ENCODE results near the gene KCTD1.
A peak's percentile ranks its signal among the peaks of the same experiment; 100 is the strongest.

Gene KCTD1

GRCh38 chr18:26549263-26550094 lies 1.1 kb upstream of the KCTD1 start:
- DNase-seq (ENCODE audit: low spot score) = no peak

- peak; percentile 50 for DNase-seq (ENCODE audit: low spot score)
Observed at GRCh38 chr18:26547646-26548414, 523 bp downstream of the KCTD1 start.

DNA sequence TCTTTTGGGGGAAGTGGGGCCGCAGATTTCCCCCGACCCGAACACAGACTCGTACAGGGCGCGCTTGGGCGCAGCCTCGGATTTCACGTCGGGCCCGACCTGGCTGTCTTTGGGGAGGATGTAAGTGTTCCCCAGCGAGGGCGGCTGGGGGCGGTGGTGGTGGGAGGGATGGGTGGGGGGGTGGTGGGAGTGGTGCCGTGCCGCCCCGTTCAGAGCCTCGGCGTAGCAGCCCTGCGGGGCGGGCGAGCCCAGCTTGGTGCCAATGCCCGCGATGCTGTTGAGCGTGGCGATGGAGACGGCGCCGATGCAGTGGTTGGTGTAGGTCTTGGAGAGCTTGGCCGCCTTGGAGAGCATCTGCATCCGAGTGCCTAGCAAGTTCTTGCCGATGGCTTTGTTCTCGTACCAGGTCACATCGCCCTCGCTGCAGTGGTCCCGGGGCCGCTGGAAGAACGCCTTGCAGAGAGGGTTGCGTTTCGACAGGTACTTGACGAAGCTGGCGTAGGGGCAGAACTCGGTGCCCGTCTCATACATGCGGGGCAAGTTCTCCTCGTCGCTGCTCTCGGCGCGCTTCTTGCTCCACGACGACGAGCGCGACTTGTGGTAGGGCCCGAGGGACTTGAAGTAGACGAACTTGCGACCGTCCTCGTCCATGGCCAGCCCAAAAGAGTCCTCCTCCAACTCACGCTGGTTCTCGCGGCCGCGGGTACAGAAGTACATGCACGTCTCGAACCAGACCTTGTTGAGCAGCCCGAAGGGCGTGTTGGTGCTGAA lies 1.3 kb downstream of the KCTD1 start:
- DNase-seq (ENCODE audit: low spot score) = no peak

DNA sequence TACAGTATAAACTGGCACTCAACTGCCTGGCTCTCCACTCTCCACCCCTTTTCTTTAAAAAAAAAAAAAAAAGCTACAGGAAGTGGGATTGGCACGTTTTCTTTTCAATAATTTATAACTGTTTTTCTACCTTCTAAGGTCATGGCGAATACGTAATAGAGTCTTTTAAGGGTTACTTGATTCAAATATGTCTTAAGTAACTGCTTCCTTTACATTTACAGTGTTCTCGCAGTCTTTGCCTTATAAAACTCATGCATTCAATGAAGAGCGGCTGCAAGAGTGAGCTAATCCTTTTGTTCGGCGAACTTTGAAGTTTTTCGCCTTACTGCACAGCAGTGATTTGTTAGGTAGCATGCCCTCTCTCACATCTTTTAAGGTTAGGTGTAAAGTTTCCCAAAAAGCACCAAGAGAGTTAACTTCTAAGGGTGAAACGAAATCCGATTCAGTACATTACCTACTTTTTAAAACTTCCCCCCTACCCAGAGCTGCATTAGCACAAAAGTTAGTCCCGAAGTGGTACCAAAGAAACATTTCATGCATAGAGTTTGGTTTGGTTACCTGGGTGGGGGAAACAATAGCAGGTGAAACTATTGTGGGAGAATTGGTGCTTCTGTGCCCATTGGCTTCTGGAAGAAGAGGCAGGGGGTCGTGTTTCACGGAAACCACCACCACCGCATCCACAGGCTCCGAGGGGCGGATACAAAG lies 2.0 kb downstream of the KCTD1 start:
- no peak for DNase-seq (ENCODE audit: low spot score)

DNA sequence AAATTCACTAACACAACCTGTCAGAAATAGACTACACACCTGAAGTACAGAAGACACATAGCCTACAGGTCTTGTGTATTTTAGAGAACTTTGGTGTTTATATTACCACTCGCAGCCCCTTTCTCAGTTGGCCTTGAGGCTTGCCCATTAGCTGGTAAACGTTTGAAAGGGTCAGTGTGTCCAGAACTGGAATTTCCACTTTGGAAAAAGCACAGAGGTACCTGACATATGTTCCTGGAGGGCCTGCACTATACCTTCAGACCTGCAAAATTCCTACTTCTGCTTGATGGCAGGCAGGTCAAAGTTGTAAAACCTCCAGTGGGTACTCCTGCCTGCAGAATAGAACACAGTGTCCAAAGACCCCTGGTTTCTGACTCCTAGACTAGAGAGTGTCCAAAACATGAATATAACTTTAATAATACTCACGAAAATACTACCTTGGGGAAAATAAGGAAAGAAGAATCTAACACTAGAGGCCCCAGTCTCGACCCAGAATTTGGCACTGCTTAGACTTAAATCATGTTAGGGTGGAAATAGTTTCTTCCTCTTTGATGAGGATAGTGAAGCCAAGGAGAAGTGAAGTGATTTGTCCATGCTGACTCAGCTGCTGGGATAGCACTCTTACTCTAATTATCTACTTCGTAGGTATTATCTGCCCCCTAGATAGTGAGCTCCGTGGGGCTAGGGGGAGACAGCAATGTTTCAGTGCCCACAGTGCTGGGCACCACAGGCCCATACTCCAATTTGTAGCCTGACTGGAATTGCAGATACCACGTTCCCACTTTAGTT lies 2.8 kb downstream of the KCTD1 start:
- no peak for DNase-seq (ENCODE audit: low spot score)

DNA sequence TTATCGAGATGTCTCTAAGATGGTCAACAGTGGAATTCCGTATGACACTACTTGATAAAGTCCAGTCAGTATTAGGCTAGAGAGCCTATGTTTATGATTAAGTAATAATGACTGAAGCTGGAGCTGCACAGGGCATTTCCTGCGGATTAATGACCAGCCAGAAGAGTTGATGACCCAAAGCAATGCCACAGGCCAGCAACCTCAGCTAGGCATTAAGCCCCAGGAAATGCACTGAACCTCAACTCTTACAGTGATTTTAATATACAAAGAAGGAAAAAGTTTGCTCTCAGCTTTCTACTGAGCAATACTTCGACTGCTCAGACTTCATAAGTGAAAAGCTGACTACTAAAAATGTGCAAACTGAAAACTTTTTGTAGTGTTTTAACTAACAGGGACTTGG lies 3.9 kb downstream of the KCTD1 start:
- no peak for DNase-seq (ENCODE audit: low spot score)

GRCh38 chr18:26543373-26543772 lies 5.0 kb downstream of the KCTD1 start:
- no peak for DNase-seq (ENCODE audit: low spot score)

GRCh38 chr18:26540043-26540628 lies 8.2 kb downstream of the KCTD1 start:
- no peak for DNase-seq (ENCODE audit: low spot score)

DNA sequence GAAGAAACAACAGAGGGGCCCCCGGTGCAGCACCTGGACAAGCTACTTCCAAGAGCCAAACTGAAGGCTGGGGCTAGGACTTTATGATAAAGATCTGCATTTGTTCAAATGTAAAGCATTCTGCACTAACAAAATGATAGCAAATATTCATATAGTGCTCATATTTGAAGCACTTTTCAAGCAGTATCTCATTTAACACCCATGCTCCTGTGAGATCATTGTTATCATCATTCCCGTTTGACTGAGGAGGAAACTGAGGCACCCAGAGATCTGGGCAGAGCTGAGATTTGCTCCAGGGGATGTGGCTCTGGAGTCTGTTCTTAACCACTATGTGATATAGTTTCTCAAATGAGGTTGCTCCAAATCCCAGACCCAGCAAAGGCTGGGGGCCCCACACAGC lies 9.8 kb downstream of the KCTD1 start:
- DNase-seq (ENCODE audit: low spot score) = no peak

DNA sequence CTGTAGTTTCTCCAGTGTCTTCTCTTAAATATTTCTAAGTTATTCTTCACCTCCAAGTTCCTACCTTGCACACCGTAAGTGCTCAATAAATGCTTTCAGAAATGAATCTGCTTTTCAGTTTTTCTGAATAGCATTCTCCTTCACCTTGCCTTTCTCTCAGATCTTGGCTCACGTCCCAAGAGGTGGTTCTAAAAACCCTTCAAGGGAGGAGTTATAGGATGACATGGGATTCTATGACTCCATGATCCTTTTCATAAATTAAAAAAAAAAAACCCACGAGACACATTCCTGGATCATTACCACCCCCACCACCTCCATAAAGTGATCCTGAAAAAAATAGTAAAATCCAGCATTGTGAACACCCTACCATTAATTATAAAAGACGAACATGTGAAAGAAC lies 11.7 kb downstream of the KCTD1 start:
- no peak for DNase-seq (ENCODE audit: low spot score)

- DNase-seq (ENCODE audit: low spot score) = no peak
Observed at GRCh38 chr18:26536032-26536431, 12.3 kb downstream of the KCTD1 start.

- DNase-seq (ENCODE audit: low spot score) = no peak
Observed at GRCh38 chr18:26535630-26536029, 12.7 kb downstream of the KCTD1 start.

- no peak for DNase-seq (ENCODE audit: low spot score)
Observed at GRCh38 chr18:26532367-26533340, 15.7 kb downstream of the KCTD1 start.

GRCh38 chr18:26531605-26532298 lies 16.6 kb downstream of the KCTD1 start:
- no peak for DNase-seq (ENCODE audit: low spot score)

DNA sequence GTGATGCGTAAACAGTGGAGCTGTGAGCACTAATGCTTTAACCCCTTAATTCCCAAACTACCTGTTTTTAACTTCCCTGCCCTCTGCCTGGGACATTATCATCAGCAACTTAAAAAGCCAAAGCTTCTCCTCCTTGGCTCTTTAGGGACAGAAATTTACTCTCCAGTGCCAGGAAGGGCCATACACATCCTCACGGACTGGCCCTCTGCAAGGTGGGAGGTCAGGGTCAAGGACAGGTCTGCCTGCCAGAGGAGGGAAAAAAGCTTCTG lies 21.5 kb downstream of the KCTD1 start:
- DNase-seq (ENCODE audit: low spot score) = no peak

DNA sequence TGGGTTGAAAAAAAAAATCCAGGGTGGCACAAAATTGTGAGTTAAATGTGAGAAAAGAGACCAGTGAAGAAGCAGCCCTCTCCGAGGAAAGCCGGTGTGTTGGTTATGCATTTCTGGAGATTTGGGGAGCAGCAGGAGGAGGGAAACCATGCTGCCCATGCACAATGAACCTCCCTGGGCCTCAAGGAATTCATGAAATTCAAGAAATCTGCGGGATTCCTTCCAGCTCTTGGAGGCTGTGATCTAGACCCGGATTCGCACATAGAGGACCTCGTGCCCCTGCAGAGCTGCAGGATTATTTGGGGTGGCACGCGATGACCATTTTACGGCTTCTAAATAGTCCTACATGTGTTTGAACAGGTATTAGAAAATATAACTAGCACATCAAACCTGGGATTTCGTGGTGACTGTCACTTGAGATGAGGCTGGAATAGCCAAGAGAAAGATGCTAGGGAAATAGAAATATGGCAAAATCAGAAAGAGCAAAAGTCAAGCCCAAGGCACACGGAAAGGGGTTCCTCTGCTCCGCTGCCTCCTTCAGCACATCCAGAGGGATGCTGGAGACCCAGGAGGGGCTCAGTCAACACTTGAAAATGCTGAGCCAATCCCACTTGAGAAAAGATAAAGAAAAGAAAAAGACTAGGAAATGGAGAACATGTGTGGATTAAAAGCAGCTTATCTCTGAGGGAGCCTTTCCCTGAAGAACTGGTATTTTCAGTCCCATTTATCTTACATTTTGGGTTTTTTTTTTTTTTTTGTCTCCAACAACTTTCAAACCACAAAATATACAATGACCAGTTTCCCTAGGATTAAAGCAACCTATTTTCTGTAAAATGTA lies 22.0 kb downstream of the KCTD1 start:
- DNase-seq (ENCODE audit: low spot score) = no peak

GRCh38 chr18:26524504-26525351 lies 23.6 kb downstream of the KCTD1 start:
- DNase-seq (ENCODE audit: low spot score) = no peak
